GM18519 (cell line): ENCODE measurements around the gene RPL27.

Experiments
- ATAC-seq: cut with Tn5 transposase; IDR thresholded peaks from one replicate; pipeline ENCODE4 v1.9.1; 2021; ENCODE audit warnings: mild to moderate bottlenecking, moderate library complexity; ENCODE audit not compliant: unreplicated experiment, low FRiP score

Gene RPL27

DNA sequence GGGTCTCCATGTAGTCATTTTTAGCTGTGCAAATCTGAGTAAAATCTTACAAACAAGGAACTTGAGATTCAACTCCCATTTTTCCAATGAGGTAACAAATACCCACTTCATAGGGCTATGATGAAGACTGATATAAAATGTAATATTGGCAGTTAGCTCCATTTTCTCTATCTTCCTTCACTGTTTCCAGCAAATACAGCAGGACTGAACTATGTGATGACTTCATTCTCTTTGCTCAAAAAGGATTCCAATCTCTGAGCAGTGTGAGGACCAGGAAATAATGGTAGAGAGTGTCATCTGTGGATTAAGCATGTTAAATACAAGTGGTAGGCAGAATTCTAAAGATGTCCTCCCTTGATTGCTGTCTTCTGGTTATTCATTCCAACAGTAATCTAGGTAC lies 45.1 kb downstream of the RPL27 start:
- ATAC-seq, result no peak

DNA sequence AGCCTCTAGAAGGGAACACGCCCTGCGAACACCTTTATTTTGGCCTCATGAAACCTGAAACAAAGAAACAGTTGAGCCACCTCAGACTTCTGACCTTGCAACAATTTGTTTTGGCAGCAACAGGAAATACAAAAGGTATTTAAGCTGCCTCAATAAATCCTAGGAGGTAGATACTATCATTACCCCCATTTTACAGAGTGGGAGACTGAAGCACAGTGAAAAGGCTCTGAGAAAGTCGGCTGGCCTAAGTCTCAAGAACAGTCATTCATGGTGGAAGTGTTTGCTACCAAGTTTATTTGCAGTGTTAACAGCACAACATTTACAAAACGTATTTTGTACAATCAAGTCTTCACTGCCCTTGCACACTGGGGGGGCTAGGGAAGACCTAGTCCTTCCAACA lies 45.8 kb downstream of the RPL27 start:
- no peak for ATAC-seq

DNA sequence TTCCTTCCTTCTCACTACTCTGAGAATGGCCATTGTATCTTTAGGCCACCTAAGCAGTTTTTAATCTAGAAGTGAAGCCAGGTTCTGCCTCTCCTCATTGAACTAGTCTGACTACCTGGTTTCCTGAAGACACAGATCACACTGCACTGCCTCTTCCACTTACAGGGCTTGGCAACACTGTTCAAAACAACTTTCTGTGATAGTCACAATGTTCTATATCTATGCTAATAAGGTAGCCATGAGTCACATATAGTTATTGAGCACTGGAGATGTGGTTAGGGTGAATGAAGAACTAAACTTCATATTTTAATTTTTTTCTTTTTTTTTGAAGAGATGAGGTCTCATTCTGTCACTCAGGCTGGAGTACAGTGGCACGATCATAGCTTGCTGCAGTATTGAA lies 53.8 kb downstream of the RPL27 start:
- ATAC-seq, result no peak
